GM12801 (cell line): ENCODE measurements around the gene TMEM201.

ENCODE experiments used
- TF ChIP-seq, protein P1 (sequence below): IDR thresholded peaks from one replicate; pipeline ENCODE4 v1.5.1; 2011; ENCODE audit warnings: control low read depth; ENCODE audit not compliant: insufficient read length; ENCODE audit errors: extremely low read depth

The TMEM201 gene

DNA sequence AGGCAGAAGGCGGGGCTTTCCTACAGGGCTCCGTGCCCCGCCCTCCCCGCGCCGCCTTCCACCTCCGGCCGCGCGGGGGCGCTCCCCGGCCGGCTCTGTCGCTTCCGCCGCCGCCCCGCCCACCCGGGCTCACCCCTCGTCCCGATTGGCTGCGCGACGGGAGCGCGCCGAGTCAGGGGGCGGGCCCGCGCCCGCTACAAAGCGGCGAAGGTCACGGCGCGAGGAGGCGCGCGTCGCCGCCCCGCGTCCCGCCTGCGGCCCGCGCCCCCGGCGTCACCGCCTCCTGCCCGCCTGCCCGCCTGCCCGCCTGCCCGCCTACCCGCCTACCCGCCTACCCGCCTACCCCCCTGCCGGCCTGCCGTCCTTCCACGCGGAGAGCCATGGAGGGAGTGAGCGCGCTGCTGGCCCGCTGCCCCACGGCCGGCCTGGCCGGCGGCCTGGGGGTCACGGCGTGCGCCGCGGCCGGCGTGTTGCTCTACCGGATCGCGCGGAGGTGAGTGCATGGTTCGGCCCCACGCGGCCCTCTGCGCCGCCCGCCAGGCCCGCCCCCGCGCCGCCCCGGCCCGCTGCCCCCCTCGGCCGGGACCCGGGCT is at the start of gene TMEM201:
TMEM201 (plus strand) TSS at position 361 of the 593 bp plus-strand sequence; CDS start at position 381, 20 bp downstream.
- TF ChIP-seq, protein P1, sequence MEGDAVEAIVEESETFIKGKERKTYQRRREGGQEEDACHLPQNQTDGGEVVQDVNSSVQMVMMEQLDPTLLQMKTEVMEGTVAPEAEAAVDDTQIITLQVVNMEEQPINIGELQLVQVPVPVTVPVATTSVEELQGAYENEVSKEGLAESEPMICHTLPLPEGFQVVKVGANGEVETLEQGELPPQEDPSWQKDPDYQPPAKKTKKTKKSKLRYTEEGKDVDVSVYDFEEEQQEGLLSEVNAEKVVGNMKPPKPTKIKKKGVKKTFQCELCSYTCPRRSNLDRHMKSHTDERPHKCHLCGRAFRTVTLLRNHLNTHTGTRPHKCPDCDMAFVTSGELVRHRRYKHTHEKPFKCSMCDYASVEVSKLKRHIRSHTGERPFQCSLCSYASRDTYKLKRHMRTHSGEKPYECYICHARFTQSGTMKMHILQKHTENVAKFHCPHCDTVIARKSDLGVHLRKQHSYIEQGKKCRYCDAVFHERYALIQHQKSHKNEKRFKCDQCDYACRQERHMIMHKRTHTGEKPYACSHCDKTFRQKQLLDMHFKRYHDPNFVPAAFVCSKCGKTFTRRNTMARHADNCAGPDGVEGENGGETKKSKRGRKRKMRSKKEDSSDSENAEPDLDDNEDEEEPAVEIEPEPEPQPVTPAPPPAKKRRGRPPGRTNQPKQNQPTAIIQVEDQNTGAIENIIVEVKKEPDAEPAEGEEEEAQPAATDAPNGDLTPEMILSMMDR: no peak

- TF ChIP-seq, protein P1: no peak
These were observed 49.4 kb upstream of the TMEM201 start, which contains the start of gene SLC25A33 for GRCh38 chr1:9539165-9539828. Gene SLC25A33 (plus strand): TSS chr1:9539465. CDS start chr1:9539692, 227 bp downstream.

- TF ChIP-seq, protein P1: no peak
These were observed 48.7 kb upstream of the TMEM201 start for GRCh38 chr1:9539829-9540550.

DNA sequence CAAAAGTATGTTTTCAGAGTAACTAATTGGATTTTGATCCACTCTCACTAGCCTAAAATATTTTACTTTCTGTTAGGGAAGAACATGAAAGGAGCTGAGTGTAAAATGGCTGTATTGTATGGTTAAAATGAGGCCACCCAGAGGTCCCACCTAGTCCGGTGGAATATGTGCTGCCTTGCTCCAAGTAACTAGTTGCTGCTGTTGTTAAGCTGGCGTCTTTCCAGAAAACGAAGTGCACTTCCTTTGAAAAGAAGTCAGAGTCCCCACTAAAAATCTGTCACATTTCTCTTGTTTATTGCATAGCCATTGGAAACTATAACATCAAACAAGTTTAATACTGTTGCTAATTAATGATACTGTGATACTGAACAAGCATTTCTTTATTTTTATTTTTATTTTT is 46.3 kb upstream of the TMEM201 start:
- TF ChIP-seq, protein P1: no peak

DNA sequence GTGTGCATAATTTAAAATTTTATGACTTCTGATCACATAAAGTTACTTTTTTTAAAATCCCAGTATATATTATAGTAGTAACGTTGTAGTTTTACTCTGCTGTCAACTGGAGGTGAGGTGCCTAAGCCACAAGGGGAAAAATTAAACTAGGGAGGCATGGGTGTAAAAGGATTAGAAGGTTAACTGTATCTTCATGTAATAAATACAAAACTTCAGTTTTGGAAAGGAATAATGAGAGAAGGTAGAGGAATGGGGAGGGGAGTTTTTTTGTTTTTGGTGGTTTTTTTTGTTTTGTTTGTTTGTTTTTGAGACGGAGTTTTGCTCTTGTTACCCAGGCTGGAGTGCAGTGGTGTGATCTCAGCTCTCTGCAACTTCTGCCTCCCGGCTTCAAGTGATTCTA is 43.8 kb upstream of the TMEM201 start:
- TF ChIP-seq, protein P1: no peak

GRCh38 chr1:9549955-9550546 is 38.7 kb upstream of the TMEM201 start:
- TF ChIP-seq, protein P1: no peak

DNA sequence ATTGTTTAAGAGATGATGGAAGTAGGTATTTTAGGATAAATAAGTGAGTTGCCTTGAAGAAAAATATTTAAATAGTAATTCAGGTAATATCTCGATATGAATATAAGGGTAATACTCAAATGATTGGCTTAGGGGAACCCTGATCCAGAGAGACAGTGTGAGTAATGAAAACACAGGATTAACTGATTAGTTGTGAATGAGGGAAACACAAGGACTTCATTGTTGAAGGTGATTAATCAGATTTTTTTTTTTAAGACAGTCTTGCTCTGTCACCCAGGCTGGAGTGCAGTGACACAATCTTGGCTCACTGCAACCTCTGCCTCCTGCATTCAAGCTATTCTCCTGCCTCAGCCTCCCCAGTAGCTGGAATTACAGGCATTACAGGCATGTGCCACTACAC is 36.7 kb upstream of the TMEM201 start:
- TF ChIP-seq, protein P1: no peak
